HEK293 (cell line): Measurements from ENCODE around the gene LCAT.

Experiments used
- CTCF ChIP-seq: fragments of 450-650 bp; formaldehyde crosslinking; IDR thresholded peaks from 2 replicates; pipeline ENCODE4 v1.5.1; 2016; ENCODE audit warnings: missing biosample characterization, missing genetic modification characterization
- GLIS2 ChIP-seq: fragments of 450-650 bp; formaldehyde crosslinking; IDR thresholded peaks from 2 replicates; pipeline ENCODE4 v1.5.1; 2016; ENCODE audit warnings: missing biosample characterization, missing genetic modification characterization
- REPIN1 ChIP-seq: fragments of 450-650 bp; formaldehyde crosslinking; IDR thresholded peaks from 2 replicates; pipeline ENCODE4 v1.5.1; 2017; ENCODE audit warnings: missing biosample characterization, missing genetic modification characterization, low read depth
- SALL2 ChIP-seq: fragments of 450-650 bp; formaldehyde crosslinking; IDR thresholded peaks from 2 replicates; pipeline ENCODE4 v1.5.0; 2017; ENCODE audit warnings: missing biosample characterization, mild to moderate bottlenecking, missing genetic modification characterization, borderline replicate concordance
- SCRT2 ChIP-seq: fragments of 450-650 bp; formaldehyde crosslinking; IDR thresholded peaks from 2 replicates; pipeline ENCODE4 v1.5.1; 2016; ENCODE audit warnings: missing biosample characterization, missing genetic modification characterization
- ZBTB26 ChIP-seq: fragments of 450-650 bp; formaldehyde crosslinking; optimal IDR thresholded peaks from 2 replicates; pipeline ENCODE3; 2016; ENCODE audit warnings: missing biosample characterization, mild to moderate bottlenecking, missing genetic modification characterization
- ZBTB6 ChIP-seq: fragments of 450-650 bp; formaldehyde crosslinking; IDR thresholded peaks from 2 replicates; pipeline ENCODE4 v1.5.1; 2017; ENCODE audit warnings: missing biosample characterization, missing genetic modification characterization
- ZFP37 ChIP-seq: fragments of 450-650 bp; formaldehyde crosslinking; IDR thresholded peaks from 2 replicates; pipeline ENCODE4 v1.5.1; 2016; ENCODE audit warnings: missing biosample characterization, missing genetic modification characterization
- ZNF10 ChIP-seq: fragments of 450-650 bp; formaldehyde crosslinking; IDR thresholded peaks from 2 replicates; pipeline ENCODE4 v1.5.1; 2017; ENCODE audit warnings: missing biosample characterization, missing genetic modification characterization
- ZNF223 ChIP-seq: fragments of 450-650 bp; formaldehyde crosslinking; IDR thresholded peaks from 2 replicates; pipeline ENCODE4 v1.5.1; 2016; ENCODE audit warnings: missing biosample characterization, missing genetic modification characterization
- ZNF248 ChIP-seq: fragments of 450-650 bp; formaldehyde crosslinking; IDR thresholded peaks from 2 replicates; pipeline ENCODE4 v1.5.1; 2017; ENCODE audit warnings: missing biosample characterization, missing genetic modification characterization
- ZNF366 ChIP-seq: fragments of 450-650 bp; formaldehyde crosslinking; conservative IDR thresholded peaks from 2 replicates; pipeline ENCODE4 v1.5.1; 2016; ENCODE audit warnings: missing biosample characterization, missing genetic modification characterization
- ZNF501 ChIP-seq: fragments of 450-650 bp; formaldehyde crosslinking; IDR thresholded peaks from 2 replicates; pipeline ENCODE4 v1.5.1; 2016; ENCODE audit warnings: missing biosample characterization, missing genetic modification characterization
- ZNF513 ChIP-seq: fragments of 450-650 bp; IDR thresholded peaks from 2 replicates; pipeline ENCODE4 v1.5.1; 2018; ENCODE audit warnings: missing biosample characterization, missing genetic modification characterization
- ZNF580 ChIP-seq: fragments of 450-650 bp; formaldehyde crosslinking; IDR thresholded peaks from 2 replicates; pipeline ENCODE4 v1.5.1; 2016; ENCODE audit warnings: missing biosample characterization, missing genetic modification characterization
- ZNF624 ChIP-seq: fragments of 450-650 bp; formaldehyde crosslinking; IDR thresholded peaks from 2 replicates; pipeline ENCODE4 v1.5.1; 2017; ENCODE audit warnings: missing biosample characterization, missing genetic modification characterization
- ZNF660 ChIP-seq: fragments of 450-650 bp; IDR thresholded peaks from 2 replicates; pipeline ENCODE4 v1.5.1; 2018; ENCODE audit warnings: missing biosample characterization, mild to moderate bottlenecking, missing genetic modification characterization
- ZNF677 ChIP-seq: fragments of 450-650 bp; IDR thresholded peaks from 2 replicates; pipeline ENCODE4 v1.5.0; 2018; ENCODE audit warnings: missing biosample characterization, mild to moderate bottlenecking, missing genetic modification characterization, moderate library complexity
- ZNF76 ChIP-seq: fragments of 450-650 bp; formaldehyde crosslinking; IDR thresholded peaks from 2 replicates; pipeline ENCODE4; 2016; ENCODE audit warnings: low read depth, missing biosample characterization, missing genetic modification characterization, borderline replicate concordance
- ZNF843 ChIP-seq: fragments of 450-650 bp; formaldehyde crosslinking; IDR thresholded peaks from 2 replicates; pipeline ENCODE4 v1.5.1; 2016; ENCODE audit warnings: missing biosample characterization, missing genetic modification characterization
- TF ChIP-seq, protein P1 (sequence below): fragments of 450-650 bp; formaldehyde crosslinking; IDR thresholded peaks from 2 replicates; pipeline ENCODE4 v1.5.1; 2016; ENCODE audit warnings: missing biosample characterization, missing genetic modification characterization
- TF ChIP-seq, protein P2 (sequence below): fragments of 450-650 bp; formaldehyde crosslinking; IDR thresholded peaks from 2 replicates; pipeline ENCODE4 v1.5.1; 2016; ENCODE audit warnings: missing biosample characterization, missing genetic modification characterization, borderline replicate concordance

The LCAT gene

GRCh38 chr16:67936124-67936879 lies 7.6 kb downstream of the LCAT start, which contains the start of gene PSMB10 (continued):
- TF ChIP-seq, protein P1, sequence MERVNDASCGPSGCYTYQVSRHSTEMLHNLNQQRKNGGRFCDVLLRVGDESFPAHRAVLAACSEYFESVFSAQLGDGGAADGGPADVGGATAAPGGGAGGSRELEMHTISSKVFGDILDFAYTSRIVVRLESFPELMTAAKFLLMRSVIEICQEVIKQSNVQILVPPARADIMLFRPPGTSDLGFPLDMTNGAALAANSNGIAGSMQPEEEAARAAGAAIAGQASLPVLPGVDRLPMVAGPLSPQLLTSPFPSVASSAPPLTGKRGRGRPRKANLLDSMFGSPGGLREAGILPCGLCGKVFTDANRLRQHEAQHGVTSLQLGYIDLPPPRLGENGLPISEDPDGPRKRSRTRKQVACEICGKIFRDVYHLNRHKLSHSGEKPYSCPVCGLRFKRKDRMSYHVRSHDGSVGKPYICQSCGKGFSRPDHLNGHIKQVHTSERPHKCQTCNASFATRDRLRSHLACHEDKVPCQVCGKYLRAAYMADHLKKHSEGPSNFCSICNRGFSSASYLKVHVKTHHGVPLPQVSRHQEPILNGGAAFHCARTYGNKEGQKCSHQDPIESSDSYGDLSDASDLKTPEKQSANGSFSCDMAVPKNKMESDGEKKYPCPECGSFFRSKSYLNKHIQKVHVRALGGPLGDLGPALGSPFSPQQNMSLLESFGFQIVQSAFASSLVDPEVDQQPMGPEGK (tag by site-specific recombination): peak; percentile 1; the same call in 1 of the 2 replicates
- TF ChIP-seq ZNF248 (tag by site-specific recombination) (no peak), ZNF580 (0 out of 2 replicates have a peak, but pooled peaks have one; percentile 4), ZFP37 (tag by site-specific recombination) (no peak), ZNF513 (tag by site-specific recombination) (no peak), ZNF501 (tag by site-specific recombination) (0 out of 2 replicates have a peak, but pooled peaks have one; percentile 11), SALL2 (tag by site-specific recombination) (no peak), ZNF624 (tag by site-specific recombination) (no peak), CTCF (tag by site-specific recombination) (peak; percentile 11; the same call in 1 of the 2 replicates), ZNF843 (tag by site-specific recombination) (no peak), GLIS2 (peak; percentile 7; the same call in 1 of the 2 replicates), ZNF677 (tag by site-specific recombination) (no peak), ZNF76 (tag by site-specific recombination) (peak; percentile 6; the same call in 1 of the 2 replicates), ZNF660 (tag by site-specific recombination) (no peak), REPIN1 (tag by site-specific recombination) (no peak), ZBTB6 (0 out of 2 replicates have a peak, but pooled peaks have one; percentile 63), ZNF223 (tag by site-specific recombination) (no peak), ZBTB26 (peak; percentile 45), ZNF10 (tag by site-specific recombination) (no peak), ZNF366 (tag by site-specific recombination) (0 out of 2 replicates have a peak, but pooled peaks have one; percentile 0), SCRT2 (tag by site-specific recombination) (0 out of 2 replicates have a peak, but pooled peaks have one; percentile 8)
- TF ChIP-seq, protein P2, sequence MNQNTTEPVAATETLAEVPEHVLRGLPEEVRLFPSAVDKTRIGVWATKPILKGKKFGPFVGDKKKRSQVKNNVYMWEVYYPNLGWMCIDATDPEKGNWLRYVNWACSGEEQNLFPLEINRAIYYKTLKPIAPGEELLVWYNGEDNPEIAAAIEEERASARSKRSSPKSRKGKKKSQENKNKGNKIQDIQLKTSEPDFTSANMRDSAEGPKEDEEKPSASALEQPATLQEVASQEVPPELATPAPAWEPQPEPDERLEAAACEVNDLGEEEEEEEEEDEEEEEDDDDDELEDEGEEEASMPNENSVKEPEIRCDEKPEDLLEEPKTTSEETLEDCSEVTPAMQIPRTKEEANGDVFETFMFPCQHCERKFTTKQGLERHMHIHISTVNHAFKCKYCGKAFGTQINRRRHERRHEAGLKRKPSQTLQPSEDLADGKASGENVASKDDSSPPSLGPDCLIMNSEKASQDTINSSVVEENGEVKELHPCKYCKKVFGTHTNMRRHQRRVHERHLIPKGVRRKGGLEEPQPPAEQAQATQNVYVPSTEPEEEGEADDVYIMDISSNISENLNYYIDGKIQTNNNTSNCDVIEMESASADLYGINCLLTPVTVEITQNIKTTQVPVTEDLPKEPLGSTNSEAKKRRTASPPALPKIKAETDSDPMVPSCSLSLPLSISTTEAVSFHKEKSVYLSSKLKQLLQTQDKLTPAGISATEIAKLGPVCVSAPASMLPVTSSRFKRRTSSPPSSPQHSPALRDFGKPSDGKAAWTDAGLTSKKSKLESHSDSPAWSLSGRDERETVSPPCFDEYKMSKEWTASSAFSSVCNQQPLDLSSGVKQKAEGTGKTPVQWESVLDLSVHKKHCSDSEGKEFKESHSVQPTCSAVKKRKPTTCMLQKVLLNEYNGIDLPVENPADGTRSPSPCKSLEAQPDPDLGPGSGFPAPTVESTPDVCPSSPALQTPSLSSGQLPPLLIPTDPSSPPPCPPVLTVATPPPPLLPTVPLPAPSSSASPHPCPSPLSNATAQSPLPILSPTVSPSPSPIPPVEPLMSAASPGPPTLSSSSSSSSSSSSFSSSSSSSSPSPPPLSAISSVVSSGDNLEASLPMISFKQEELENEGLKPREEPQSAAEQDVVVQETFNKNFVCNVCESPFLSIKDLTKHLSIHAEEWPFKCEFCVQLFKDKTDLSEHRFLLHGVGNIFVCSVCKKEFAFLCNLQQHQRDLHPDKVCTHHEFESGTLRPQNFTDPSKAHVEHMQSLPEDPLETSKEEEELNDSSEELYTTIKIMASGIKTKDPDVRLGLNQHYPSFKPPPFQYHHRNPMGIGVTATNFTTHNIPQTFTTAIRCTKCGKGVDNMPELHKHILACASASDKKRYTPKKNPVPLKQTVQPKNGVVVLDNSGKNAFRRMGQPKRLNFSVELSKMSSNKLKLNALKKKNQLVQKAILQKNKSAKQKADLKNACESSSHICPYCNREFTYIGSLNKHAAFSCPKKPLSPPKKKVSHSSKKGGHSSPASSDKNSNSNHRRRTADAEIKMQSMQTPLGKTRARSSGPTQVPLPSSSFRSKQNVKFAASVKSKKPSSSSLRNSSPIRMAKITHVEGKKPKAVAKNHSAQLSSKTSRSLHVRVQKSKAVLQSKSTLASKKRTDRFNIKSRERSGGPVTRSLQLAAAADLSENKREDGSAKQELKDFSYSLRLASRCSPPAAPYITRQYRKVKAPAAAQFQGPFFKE (tag by site-specific recombination): 0 out of 2 replicates have a peak, but pooled peaks have one; percentile 72
